H9 (cell line): ENCODE measurements around the gene CAPN5. TPM values are rescaled to one million over a fixed set of nuclear protein-coding genes. Genes with fewer than 3 reads are reported as not detected.
A peak's percentile ranks its signal among the peaks of the same experiment; 100 is the strongest.

Source experiments
- DNase-seq: peaks from one replicate; pipeline ENCODE4 v3.0.0-alpha.2; 2017
- H2AFZ ChIP-seq: one replicate; pipeline ENCODE4 v1.6.1; 2013; ENCODE audit warnings: mild to moderate bottlenecking, low read length, control low read depth, moderate library complexity
- H2AK5ac ChIP-seq: 2 replicates; pipeline ENCODE4 v1.6.1; 2013; ENCODE audit warnings: low read length, control low read depth, mixed read lengths; ENCODE audit not compliant: insufficient read length
- H2BK120ac ChIP-seq: one replicate; pipeline ENCODE4 v1.6.1; 2013; ENCODE audit warnings: low read depth, mild to moderate bottlenecking, low read length, control low read depth, inconsistent platforms; ENCODE audit not compliant: poor library complexity, severe bottlenecking
- H2BK12ac ChIP-seq: 2 replicates; pipeline ENCODE4 v1.6.1; 2013; ENCODE audit warnings: low read length, control low read depth, mixed read lengths, low read depth; ENCODE audit not compliant: insufficient read length
- H2BK15ac ChIP-seq: 2 replicates; pipeline ENCODE4 v1.6.1; 2013; ENCODE audit warnings: low read depth, low read length, control low read depth
- H2BK20ac ChIP-seq: one replicate; pipeline ENCODE4 v1.6.1; 2013; ENCODE audit warnings: low read depth, mild to moderate bottlenecking, low read length, control low read depth, inconsistent platforms; ENCODE audit not compliant: poor library complexity, severe bottlenecking
- H2BK5ac ChIP-seq: 2 replicates; pipeline ENCODE4 v1.6.1; 2013; ENCODE audit warnings: low read length, control low read depth, mixed read lengths; ENCODE audit not compliant: insufficient read length
- H3K14ac ChIP-seq: 2 replicates; pipeline ENCODE4 v1.6.1; 2013; ENCODE audit warnings: low read length, control low read depth; ENCODE audit not compliant: insufficient read depth
- H3K18ac ChIP-seq: 2 replicates; pipeline ENCODE4 v1.6.1; 2013; ENCODE audit warnings: low read depth, mild to moderate bottlenecking, mixed read lengths, low read length, control low read depth; ENCODE audit not compliant: insufficient read length
- H3K23ac ChIP-seq: 2 replicates; pipeline ENCODE4 v1.6.1; 2013; ENCODE audit warnings: low read length, control low read depth, mixed read lengths, low read depth; ENCODE audit not compliant: insufficient read length
- H3K23me2 ChIP-seq: 2 replicates; pipeline ENCODE4 v1.6.1; 2013; ENCODE audit warnings: low read depth, mild to moderate bottlenecking, mixed read lengths, low read length, control low read depth; ENCODE audit not compliant: insufficient read length, poor library complexity, severe bottlenecking
- H3K27ac ChIP-seq: 2 replicates; pipeline ENCODE4 v1.5.1; 2013; ENCODE audit warnings: low read length, control low read depth, mixed read lengths, low read depth; ENCODE audit not compliant: insufficient read length
- H3K27me3 ChIP-seq: 2 replicates; pipeline ENCODE4 v1.6.1; 2013; ENCODE audit warnings: low read length, control low read depth, inconsistent platforms; ENCODE audit not compliant: insufficient read depth
- H3K4ac ChIP-seq: 2 replicates; pipeline ENCODE4 v1.6.1; 2013; ENCODE audit warnings: low read depth, mild to moderate bottlenecking, control low read depth, inconsistent platforms, low read length, moderate library complexity
- H3K4me1 ChIP-seq: 2 replicates; pipeline ENCODE4 v1.6.1; 2013; ENCODE audit warnings: low read length, control low read depth, inconsistent platforms; ENCODE audit not compliant: insufficient read depth
- H3K4me2 ChIP-seq: 2 replicates; pipeline ENCODE4 v1.6.1; 2013; ENCODE audit warnings: low read length, control low read depth, mixed read lengths; ENCODE audit not compliant: insufficient read length, insufficient read depth
- H3K56ac ChIP-seq: 2 replicates; pipeline ENCODE4 v1.6.1; 2013; ENCODE audit warnings: low read depth, mild to moderate bottlenecking, mixed read lengths, low read length, control low read depth; ENCODE audit not compliant: insufficient read length
- H3K79me1 ChIP-seq: 2 replicates; pipeline ENCODE4 v1.6.1; 2013; ENCODE audit warnings: low read depth, mild to moderate bottlenecking, moderate library complexity, low read length, control low read depth, inconsistent platforms; ENCODE audit not compliant: insufficient read depth, poor library complexity, severe bottlenecking
- H3K79me2 ChIP-seq: 2 replicates; pipeline ENCODE4 v1.6.1; 2013; ENCODE audit warnings: low read length, control low read depth, inconsistent platforms; ENCODE audit not compliant: insufficient read depth
- H3K9ac ChIP-seq: 2 replicates; pipeline ENCODE4 v1.6.1; 2013; ENCODE audit warnings: low read length, control low read depth, mixed read lengths; ENCODE audit not compliant: insufficient read length; ENCODE audit errors: extremely low read depth
- H3K9me3 ChIP-seq: one replicate; pipeline ENCODE4 v1.6.1; 2013; ENCODE audit warnings: low read depth, low read length, inconsistent platforms; ENCODE audit not compliant: control insufficient read depth
- H3T11ph ChIP-seq: one replicate; pipeline ENCODE4 v1.6.1; 2013; ENCODE audit warnings: mild to moderate bottlenecking, low read length, control low read depth, inconsistent platforms
- H4K20me1 ChIP-seq: one replicate; pipeline ENCODE4 v1.6.1; 2013; ENCODE audit not compliant: control insufficient read depth, insufficient read length, insufficient read depth
- H4K5ac ChIP-seq: 2 replicates; pipeline ENCODE4 v1.6.1; 2013; ENCODE audit warnings: low read depth, mild to moderate bottlenecking, mixed read lengths, low read length, control low read depth; ENCODE audit not compliant: insufficient read length
- H4K8ac ChIP-seq: replicated peaks from 2 replicates; pipeline ENCODE4 v1.6.1; 2013; ENCODE audit warnings: low read length, control low read depth, mixed read lengths, low read depth; ENCODE audit not compliant: insufficient read length
- H4K91ac ChIP-seq: 2 replicates; pipeline ENCODE4 v1.6.1; 2013; ENCODE audit warnings: low read depth, mild to moderate bottlenecking, moderate library complexity, mixed read lengths, low read length, control low read depth; ENCODE audit not compliant: insufficient read length
- H3K27ac Mint-ChIP-seq, 3 experiments: 2 replicates in 2 of 3; 3 replicates in 1 of 3; pipeline ENCODE4 v1.8.0; 2020 to 2021; ENCODE audit warnings: mixed read lengths in 3 of 3, mild to moderate bottlenecking in 1 of 3, moderate library complexity in 1 of 3
- H3K27me3 Mint-ChIP-seq: 2 replicates; pipeline ENCODE4 v1.8.0; 2021; ENCODE audit warnings: low read depth, mild to moderate bottlenecking, moderate library complexity, mixed read lengths
- H3K36me3 Mint-ChIP-seq, 3 experiments: 2 replicates in 2 of 3; 3 replicates in 1 of 3; pipeline ENCODE4 v1.8.0; 2020 to 2021; ENCODE audit warnings: low read depth in 3 of 3, mixed read lengths in 3 of 3; ENCODE audit not compliant: insufficient read depth in 1 of 3
- H3K4me1 Mint-ChIP-seq, 2 experiments: 2 replicates each; pipeline ENCODE4 v1.8.0; 2020; ENCODE audit warnings: mixed read lengths in 2 of 2
- H3K4me3 Mint-ChIP-seq, 2 experiments: 2 replicates in 1 of 2; 3 replicates in 1 of 2; pipeline ENCODE4 v1.8.0; 2020 to 2021; ENCODE audit warnings: mild to moderate bottlenecking in 2 of 2, mixed read lengths in 2 of 2, moderate library complexity in 1 of 2
- H3K9me3 Mint-ChIP-seq, 2 experiments: 2 replicates in 1 of 2; 3 replicates in 1 of 2; pipeline ENCODE4 v1.8.0; 2020; ENCODE audit warnings: mild to moderate bottlenecking in 2 of 2, mixed read lengths in 2 of 2, moderate library complexity in 1 of 2
- WGBS: extraction: QIAGEN DNeasy Blood & Tissue Kit; methylation state at CpG from one replicate; pipeline ENCODE4 v1.1.7; 2013; ENCODE audit warnings: missing lambda C conversion rate, low lambda C conversion rate, mixed read lengths; ENCODE audit not compliant: insufficient read length; ENCODE audit errors: extremely low coverage; 5-methylcytosine and 5-hydroxymethylcytosine counted together
- total RNA-seq: library from RNA; stranded (reverse); gene quantifications from 2 replicates; pipeline ENCODE4 v1.2.1, GENCODE V29; 2021
- TF ChIP-seq, protein P1 (sequence below): fragments of 200-600 bp; sonication (generic); conservative IDR thresholded peaks from 3 replicates; pipeline ENCODE4 v1.8.0; 2021; ENCODE audit warnings: antibody characterized with exemption, mild to moderate bottlenecking

CAPN5 gene
- total RNA-seq, 1 experiment from 2014 or later: 16.7 TPM

- Histone ChIP-seq H3K23ac (no peak overlapping the region), H2AFZ (no peak overlapping the region), H2BK120ac (no peak overlapping the region), H3K14ac (no peak overlapping the region), H4K8ac (no peak overlapping the region), H3K9ac (no peak overlapping the region), H3K18ac (no peak overlapping the region), H4K20me1 (no peaks in the 10 kb centered on the region), H2AK5ac (no peak overlapping the region), H3K56ac (no peak overlapping the region), H3T11ph (no peak overlapping the region), H3K23me2 (no peaks in the 10 kb centered on the region), H2BK12ac (no peak overlapping the region), H3K9me3 (no peaks in the 10 kb centered on the region), H2BK5ac (no peak overlapping the region), H3K27ac (no peak overlapping the region), H3K4me2 (no peak overlapping the region), H3K79me1 (no peaks in the 10 kb centered on the region), H2BK20ac (no peak overlapping the region), H2BK15ac (no peak overlapping the region), H3K79me2 (no peaks in the 10 kb centered on the region), H4K91ac (no peak overlapping the region), H3K4me1 (no peaks in the 10 kb centered on the region), H3K4ac (no peak overlapping the region), H4K5ac (no peak overlapping the region), H3K27me3 (no peaks in the 10 kb centered on the region)
- Mint-ChIP-seq H3K27me3 (no peaks in the 10 kb centered on the region), H3K27ac (peak overlapping the region in 1 of 3 experiments; percentile 66; a peak in 3 of 7 replicates), H3K4me3 (no peak overlapping the region), H3K36me3 (no peaks in the 10 kb centered on the region; a peak in 3 of 7 replicates), H3K4me1 (peaks cover 7 to 10% of the 10 kb centered on the region in 2 experiments), H3K9me3 (no peaks in the 10 kb centered on the region)
- no peak for DNase-seq
- WGBS: no CpG with 5 or more reads among the region's 6 CpGs
- TF ChIP-seq, protein P1, sequence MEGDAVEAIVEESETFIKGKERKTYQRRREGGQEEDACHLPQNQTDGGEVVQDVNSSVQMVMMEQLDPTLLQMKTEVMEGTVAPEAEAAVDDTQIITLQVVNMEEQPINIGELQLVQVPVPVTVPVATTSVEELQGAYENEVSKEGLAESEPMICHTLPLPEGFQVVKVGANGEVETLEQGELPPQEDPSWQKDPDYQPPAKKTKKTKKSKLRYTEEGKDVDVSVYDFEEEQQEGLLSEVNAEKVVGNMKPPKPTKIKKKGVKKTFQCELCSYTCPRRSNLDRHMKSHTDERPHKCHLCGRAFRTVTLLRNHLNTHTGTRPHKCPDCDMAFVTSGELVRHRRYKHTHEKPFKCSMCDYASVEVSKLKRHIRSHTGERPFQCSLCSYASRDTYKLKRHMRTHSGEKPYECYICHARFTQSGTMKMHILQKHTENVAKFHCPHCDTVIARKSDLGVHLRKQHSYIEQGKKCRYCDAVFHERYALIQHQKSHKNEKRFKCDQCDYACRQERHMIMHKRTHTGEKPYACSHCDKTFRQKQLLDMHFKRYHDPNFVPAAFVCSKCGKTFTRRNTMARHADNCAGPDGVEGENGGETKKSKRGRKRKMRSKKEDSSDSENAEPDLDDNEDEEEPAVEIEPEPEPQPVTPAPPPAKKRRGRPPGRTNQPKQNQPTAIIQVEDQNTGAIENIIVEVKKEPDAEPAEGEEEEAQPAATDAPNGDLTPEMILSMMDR: no peak
Measured at GRCh38 chr11:77085652-77086051, 18.9 kb downstream of the CAPN5 start.
